Activated CD4-positive, alpha-beta T cell treated with anti-CD3 and anti-CD28 coated beads, Interleukin-2, amount 10 ng/mL, durations not matched to agents 24 days and 14 days (primary cell): ENCODE results near the gene TMEM151A. TPM values are rescaled to one million over a fixed set of nuclear protein-coding genes. Genes with fewer than 3 reads are reported as not detected.
A peak's percentile ranks its signal among the peaks of the same experiment; 100 is the strongest.

Source experiments
- DNase-seq: peaks from one replicate; pipeline ENCODE4 v3.0.0; 2022
- H3K27ac Mint-ChIP-seq: one replicate; pipeline ENCODE4 v1.8.0; 2022; ENCODE audit warnings: mild to moderate bottlenecking, mixed read lengths
- H3K27me3 Mint-ChIP-seq: one replicate; pipeline ENCODE4 v1.8.0; 2022; ENCODE audit warnings: mixed read lengths
- H3K36me3 Mint-ChIP-seq: one replicate; pipeline ENCODE4 v1.8.0; 2022; ENCODE audit warnings: low read depth, mild to moderate bottlenecking, mixed read lengths
- H3K4me1 Mint-ChIP-seq: one replicate; pipeline ENCODE4 v1.8.0; 2021; ENCODE audit warnings: mixed read lengths
- H3K4me3 Mint-ChIP-seq: one replicate; pipeline ENCODE4 v1.8.0; 2022; ENCODE audit warnings: mild to moderate bottlenecking, moderate library complexity, mixed read lengths
- H3K9me3 Mint-ChIP-seq: one replicate; pipeline ENCODE4 v1.8.0; 2021; ENCODE audit warnings: mixed read lengths
- intact Hi-C: fragments of 100-400 bp; cut with micrococcal nuclease; formaldehyde crosslinking; loops from one replicate; pipeline ENCODE4 v1.15.1; 2023
- total RNA-seq: library from RNA; stranded (reverse); gene quantifications from 2 replicates; pipeline ENCODE4 v1.2.3, GENCODE V29; 2022

TMEM151A gene
- total RNA-seq, 1 donor from 2014 or later, result not detected

DNA sequence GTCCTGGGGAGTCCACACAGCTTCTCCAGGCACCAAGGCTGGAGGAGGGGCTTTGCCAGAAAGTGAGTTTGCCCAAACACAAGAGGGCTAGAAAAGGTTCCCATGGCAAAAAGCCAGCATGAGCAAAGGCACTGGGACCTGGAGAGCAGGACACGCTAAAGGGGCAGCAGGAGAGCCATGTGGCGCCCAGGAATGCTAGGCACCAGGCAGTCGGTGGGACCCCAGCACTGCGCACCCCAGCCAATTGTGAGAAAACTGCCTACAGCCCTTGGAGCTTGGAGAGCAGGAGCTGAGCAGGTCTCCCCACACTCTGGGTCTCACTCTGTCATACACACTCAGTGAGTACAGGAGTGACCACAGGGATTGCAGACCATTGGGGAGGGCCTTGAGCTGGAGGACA lies 28.5 kb upstream of the TMEM151A start:
- peaks cover 23% of the 10 kb centered on the region for H3K4me1 Mint-ChIP-seq
- H3K9me3 Mint-ChIP-seq, result no peaks in the 10 kb centered on the region
- no peak overlapping the region for H3K4me3 Mint-ChIP-seq
- H3K36me3 Mint-ChIP-seq, result peaks cover 45% of the 10 kb centered on the region
- DNase-seq, result no peak
- peaks cover under 1% of the 10 kb centered on the region for H3K27me3 Mint-ChIP-seq
- intact Hi-C loops, result no loop called here
- no peak overlapping the region for H3K27ac Mint-ChIP-seq

DNA sequence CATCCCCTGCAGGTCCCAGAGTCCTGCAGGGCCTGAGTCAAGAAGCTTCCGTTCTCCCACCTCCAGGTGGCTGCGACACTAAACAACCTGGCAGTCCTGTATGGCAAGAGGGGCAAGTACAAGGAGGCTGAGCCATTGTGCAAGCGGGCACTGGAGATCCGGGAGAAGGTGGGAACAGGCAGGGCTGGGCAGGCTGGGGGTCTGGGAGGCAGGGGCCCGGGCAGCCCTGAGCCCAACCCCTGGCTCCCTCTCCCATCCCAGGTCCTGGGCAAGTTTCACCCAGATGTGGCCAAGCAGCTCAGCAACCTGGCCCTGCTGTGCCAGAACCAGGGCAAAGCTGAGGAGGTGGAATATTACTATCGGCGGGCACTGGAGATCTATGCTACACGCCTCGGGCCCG lies 27.9 kb upstream of the TMEM151A start:
- DNase-seq, result no peak
- Mint-ChIP-seq H3K36me3 (peaks cover 48% of the 10 kb centered on the region), H3K4me3 (no peak overlapping the region), H3K4me1 (peaks cover 23% of the 10 kb centered on the region), H3K9me3 (no peaks in the 10 kb centered on the region), H3K27ac (no peak overlapping the region), H3K27me3 (peaks cover 2% of the 10 kb centered on the region)
- intact Hi-C loops, result no loop called here

DNA sequence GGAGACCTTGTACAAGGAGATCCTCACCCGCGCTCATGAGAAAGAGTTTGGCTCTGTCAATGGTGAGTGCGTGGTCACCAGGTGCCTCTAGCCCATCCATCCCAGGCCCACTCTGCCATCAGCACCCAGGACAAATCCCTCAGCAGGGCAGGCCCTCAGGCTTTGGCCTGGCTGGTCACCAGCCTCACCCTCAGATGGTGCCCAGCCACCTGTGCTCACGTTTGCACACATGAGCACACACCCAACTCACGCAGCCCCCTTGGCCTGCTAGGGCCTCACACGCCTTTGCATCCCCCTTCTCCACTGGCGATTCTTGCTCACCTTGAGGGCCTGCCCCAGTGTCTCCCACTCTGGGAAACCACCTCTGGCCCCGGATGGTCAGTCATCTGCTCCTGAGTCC lies 27.3 kb upstream of the TMEM151A start:
- Mint-ChIP-seq H3K9me3 (no peaks in the 10 kb centered on the region), H3K4me3 (no peak overlapping the region), H3K36me3 (peaks cover 47% of the 10 kb centered on the region), H3K27ac (no peak overlapping the region), H3K4me1 (peaks cover 20% of the 10 kb centered on the region), H3K27me3 (peaks cover 4% of the 10 kb centered on the region)
- DNase-seq, result no peak
- intact Hi-C loops, result no loop called here

DNA sequence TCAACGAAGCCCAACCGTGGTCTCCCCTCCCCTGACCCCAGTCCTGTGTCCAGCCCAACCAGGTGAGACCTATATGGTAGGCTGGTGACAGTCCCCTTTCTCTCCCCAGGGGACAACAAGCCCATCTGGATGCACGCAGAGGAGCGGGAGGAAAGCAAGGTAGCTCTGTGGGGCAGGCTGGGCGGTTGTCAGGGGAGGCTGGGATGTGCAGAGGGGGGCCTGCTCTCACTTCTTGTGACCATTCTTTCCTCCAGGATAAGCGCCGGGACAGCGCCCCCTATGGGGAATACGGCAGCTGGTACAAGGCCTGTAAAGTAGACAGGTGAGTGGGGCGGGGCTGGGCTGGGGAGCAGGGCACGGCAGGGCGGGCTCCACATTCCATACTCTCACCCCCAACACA lies 26.8 kb upstream of the TMEM151A start:
- no peak overlapping the region for H3K4me3 Mint-ChIP-seq

DNA sequence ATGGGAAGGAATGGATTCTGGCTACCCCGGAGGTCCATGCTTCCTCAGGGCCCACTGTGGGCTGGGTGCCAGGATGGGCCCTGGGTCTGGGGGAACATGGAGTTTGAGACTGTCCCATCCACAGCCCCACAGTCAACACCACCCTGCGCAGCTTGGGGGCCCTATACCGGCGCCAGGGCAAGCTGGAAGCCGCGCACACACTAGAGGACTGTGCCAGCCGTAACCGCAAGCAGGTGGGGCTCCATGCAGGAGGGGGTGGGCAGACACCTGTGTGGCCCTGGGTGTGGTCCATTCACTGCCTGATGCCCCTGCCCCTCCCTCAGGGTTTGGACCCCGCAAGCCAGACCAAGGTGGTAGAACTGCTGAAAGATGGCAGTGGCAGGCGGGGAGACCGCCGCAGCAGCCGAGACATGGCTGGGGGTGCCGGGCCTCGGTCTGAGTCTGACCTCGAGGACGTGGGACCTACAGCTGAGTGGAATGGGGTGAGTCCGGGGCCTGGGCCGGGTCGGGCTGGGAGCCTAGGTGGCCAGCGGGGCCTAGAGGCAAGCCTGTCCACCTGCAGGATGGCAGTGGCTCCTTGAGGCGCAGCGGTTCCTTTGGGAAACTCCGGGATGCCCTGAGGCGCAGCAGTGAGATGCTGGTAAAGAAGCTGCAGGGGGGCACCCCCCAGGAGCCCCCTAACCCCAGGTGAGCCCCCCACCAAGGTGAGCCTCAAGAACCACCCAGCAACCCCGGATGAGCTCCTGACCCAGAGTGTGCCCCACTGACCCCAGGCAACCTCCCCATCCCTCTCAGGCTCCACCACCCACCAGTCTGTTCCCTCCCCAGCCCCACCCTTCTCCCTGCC lies 25.9 kb upstream of the TMEM151A start:
- no peak overlapping the region for H3K27ac Mint-ChIP-seq
- DNase-seq, result no peak
- no peaks in the 10 kb centered on the region for H3K9me3 Mint-ChIP-seq
- peaks cover 4% of the 10 kb centered on the region for H3K27me3 Mint-ChIP-seq
- peaks cover 23% of the 10 kb centered on the region for H3K4me1 Mint-ChIP-seq
- H3K4me3 Mint-ChIP-seq, result no peak overlapping the region
- peaks cover 43% of the 10 kb centered on the region for H3K36me3 Mint-ChIP-seq
- intact Hi-C loops, result loop anchor here (5.0 kb wide), 2 partner anchors 82 to 263 kb away; partner anchors contain the start of genes B4GAT1, BANF1, BRMS1 and EIF1AD

More for the DNA sequence above, 26.8 kb upstream of the TMEM151A start:
- H3K4me1 Mint-ChIP-seq, result peaks cover 20% of the 10 kb centered on the region
- peak; percentile 81 for DNase-seq
- H3K27ac Mint-ChIP-seq, result no peak overlapping the region
- peaks cover 44% of the 10 kb centered on the region for H3K36me3 Mint-ChIP-seq
- no peaks in the 10 kb centered on the region for H3K9me3 Mint-ChIP-seq
- H3K27me3 Mint-ChIP-seq, result peaks cover 4% of the 10 kb centered on the region
- intact Hi-C loops, result loop anchor here (5.0 kb wide), 2 partner anchors 82 to 263 kb away; partner anchors contain the start of genes B4GAT1, BANF1, BRMS1 and EIF1AD

DNA sequence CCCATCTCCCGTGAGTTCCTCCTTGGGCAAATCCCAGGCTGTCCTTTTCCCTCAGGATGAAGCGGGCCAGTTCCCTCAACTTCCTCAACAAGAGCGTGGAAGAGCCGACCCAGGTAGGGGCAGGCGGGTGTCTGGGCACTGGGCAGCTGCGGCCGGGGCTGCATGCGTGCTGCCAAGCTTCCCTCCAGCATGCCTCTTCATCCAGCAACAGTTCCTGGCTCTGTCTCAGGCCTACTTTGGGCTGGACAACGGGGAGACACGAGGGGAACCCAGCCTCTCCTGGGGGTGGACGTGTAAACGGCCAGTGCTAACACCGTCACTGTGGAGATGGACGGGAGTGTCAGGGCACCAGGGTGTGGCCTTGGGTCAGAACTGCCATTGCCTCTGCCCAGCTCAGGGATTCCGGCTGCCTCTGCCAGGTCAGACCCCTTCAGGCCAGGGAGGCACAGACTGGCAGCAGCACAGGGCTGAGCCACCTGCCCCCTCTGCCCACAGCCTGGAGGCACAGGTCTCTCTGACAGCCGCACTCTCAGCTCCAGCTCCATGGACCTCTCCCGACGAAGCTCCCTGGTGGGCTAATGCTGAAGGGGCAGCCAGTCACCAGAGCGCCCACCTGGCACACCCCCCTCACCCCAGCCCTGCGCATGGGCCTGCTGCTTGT lies 25.2 kb upstream of the TMEM151A start:
- H3K4me1 Mint-ChIP-seq, result peaks cover 25% of the 10 kb centered on the region
- peaks cover 43% of the 10 kb centered on the region for H3K36me3 Mint-ChIP-seq
- H3K27ac Mint-ChIP-seq, result peak overlapping the region; percentile 87
- peak overlapping the region; percentile 99 for H3K4me3 Mint-ChIP-seq
- H3K9me3 Mint-ChIP-seq, result no peaks in the 10 kb centered on the region
- H3K27me3 Mint-ChIP-seq, result peaks cover 4% of the 10 kb centered on the region
- intact Hi-C loops, result loop anchor here (1.0 to 5.0 kb wide), 3 partner anchors 16 to 264 kb away; partner anchors contain the start of genes B4GAT1, BANF1, BRMS1 and EIF1AD
- no peak for DNase-seq

DNA sequence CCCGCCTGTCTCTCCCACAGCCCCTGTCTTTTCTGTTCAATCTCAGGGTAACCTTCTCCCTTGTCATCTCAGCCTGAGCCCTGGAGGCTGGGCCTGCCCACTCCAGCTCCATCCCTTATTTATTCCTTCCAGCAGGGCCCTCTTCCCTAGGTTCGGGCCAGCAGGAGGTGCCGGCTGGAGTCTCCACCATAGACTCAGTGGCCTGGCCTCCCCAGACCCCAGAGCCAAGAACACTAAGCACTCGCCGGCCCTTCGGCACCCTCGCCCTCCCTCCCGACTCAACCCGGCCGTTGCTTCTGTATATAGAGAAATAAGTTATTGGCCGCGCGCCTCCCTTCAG lies 24.7 kb upstream of the TMEM151A start:
- Mint-ChIP-seq H3K36me3 (peaks cover 45% of the 10 kb centered on the region), H3K4me3 (peak overlapping the region; percentile 99), H3K27ac (peak overlapping the region; percentile 87), H3K27me3 (peaks cover 4% of the 10 kb centered on the region), H3K4me1 (peaks cover 25% of the 10 kb centered on the region), H3K9me3 (no peaks in the 10 kb centered on the region)
- intact Hi-C loops, result loop anchor here (1.0 to 5.0 kb wide), 3 partner anchors 15 to 265 kb away; partner anchors contain the start of genes B4GAT1, BANF1, BRMS1 and EIF1AD
- no peak for DNase-seq

DNA sequence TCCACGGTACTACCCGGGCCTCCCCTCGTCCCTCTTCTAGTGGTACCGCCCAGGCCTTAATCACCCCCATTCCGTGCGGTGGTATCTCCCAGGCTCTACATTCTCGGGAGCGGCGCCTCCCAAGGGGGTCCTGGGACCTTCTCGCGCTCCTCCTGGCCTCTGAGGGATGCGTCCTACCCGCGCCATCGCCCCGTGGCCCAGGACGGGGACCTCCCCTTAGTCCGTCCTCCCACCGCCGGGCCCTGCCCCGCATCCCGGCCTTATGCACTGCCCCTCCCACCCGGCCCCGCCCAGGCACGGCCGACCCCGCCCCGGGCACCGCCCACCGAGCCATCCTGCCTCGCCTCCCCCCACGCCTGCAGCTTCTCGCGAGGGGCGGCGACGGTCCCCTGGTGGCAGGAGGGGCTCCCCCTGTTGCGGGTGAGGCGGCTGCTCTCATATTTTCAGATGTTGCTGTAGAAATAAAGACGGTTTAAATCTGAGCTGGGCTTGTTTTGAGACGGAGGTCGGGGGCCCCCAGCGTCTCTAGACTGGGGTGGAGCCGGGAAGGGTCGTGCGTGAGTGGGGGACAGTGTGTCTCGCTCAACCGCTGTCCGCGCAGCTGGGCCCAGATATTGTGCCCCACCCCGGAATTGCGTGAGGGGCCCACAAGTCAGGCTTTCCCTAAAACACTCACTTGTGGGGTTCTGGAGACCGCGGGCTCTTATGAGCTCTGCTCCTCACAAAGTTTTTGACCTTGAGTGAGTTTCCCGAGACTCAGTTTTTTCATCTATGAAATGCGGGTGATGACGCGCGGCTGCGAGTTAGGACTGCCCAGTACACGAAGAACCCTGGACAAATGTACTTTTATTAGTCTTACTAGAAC lies 24.1 kb upstream of the TMEM151A start:
- H3K27me3 Mint-ChIP-seq, result peaks cover 4% of the 10 kb centered on the region
- intact Hi-C loops, result loop anchor here (1.0 to 5.0 kb wide), 3 partner anchors 15 to 265 kb away; partner anchors contain the start of genes B4GAT1, BANF1, BRMS1 and EIF1AD
- H3K4me1 Mint-ChIP-seq, result peaks cover 25% of the 10 kb centered on the region
- no peaks in the 10 kb centered on the region for H3K9me3 Mint-ChIP-seq
- peak; percentile 95 for DNase-seq
- H3K27ac Mint-ChIP-seq, result peak overlapping the region; percentile 98
- H3K4me3 Mint-ChIP-seq, result peak overlapping the region; percentile 99
- peaks cover 45% of the 10 kb centered on the region for H3K36me3 Mint-ChIP-seq

DNA sequence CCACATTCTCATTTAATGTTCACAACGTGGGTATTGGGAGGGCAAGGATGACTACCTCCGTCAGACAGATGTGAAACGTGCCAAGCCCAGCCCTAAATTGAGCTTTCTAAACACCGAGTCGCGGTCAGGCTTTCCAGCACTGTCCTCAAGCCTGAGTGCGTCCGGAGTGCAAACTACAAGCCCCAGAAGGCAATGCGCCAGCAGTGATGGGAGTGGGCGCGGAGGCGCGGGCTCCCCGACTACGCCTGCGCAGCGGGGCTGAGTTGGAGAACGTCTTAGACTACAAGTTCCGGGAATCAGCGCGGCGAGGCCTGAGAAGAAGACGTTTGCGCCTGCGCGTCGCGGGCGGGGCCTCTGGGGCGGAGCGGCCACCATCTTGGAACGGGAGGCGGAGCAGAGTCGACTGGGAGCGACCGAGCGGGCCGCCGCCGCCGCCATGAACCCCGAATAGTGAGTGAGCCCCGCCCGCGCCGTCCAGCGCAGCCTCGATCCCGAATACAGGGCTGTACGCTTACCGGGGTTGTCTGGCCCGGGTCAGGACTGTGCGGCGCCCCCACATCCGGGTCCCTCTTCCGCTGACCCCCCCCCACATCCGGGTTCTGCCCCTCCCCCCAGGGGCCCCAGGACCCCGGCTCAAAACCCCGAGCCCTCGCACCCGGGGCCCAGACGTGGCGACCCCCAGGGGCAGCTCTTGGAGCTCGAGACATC lies 23.3 kb upstream of the TMEM151A start, which contains the start of gene RAB1B:
TSS of gene RAB1B (plus strand) at position 396 of the 708 bp plus-strand sequence. CDS start at position 437, 41 bp downstream.
- peak within 1 kb of the TSS; percentile 98 for H3K27ac Mint-ChIP-seq
- peak; percentile 100 for DNase-seq
- peaks cover 4% of the 10 kb centered on the region for H3K27me3 Mint-ChIP-seq
- H3K4me3 Mint-ChIP-seq, result peak within 1 kb of the TSS; percentile 99
- H3K9me3 Mint-ChIP-seq, result no peaks in the 10 kb centered on the region
- intact Hi-C loops, result loop anchor here (5.0 kb wide), 2 partner anchors 79 to 266 kb away; partner anchors contain the start of genes B4GAT1, BANF1, BRMS1 and EIF1AD
- peaks cover 27% of the 10 kb centered on the region for H3K4me1 Mint-ChIP-seq
- peaks cover 50% of the 10 kb centered on the region for H3K36me3 Mint-ChIP-seq

DNA sequence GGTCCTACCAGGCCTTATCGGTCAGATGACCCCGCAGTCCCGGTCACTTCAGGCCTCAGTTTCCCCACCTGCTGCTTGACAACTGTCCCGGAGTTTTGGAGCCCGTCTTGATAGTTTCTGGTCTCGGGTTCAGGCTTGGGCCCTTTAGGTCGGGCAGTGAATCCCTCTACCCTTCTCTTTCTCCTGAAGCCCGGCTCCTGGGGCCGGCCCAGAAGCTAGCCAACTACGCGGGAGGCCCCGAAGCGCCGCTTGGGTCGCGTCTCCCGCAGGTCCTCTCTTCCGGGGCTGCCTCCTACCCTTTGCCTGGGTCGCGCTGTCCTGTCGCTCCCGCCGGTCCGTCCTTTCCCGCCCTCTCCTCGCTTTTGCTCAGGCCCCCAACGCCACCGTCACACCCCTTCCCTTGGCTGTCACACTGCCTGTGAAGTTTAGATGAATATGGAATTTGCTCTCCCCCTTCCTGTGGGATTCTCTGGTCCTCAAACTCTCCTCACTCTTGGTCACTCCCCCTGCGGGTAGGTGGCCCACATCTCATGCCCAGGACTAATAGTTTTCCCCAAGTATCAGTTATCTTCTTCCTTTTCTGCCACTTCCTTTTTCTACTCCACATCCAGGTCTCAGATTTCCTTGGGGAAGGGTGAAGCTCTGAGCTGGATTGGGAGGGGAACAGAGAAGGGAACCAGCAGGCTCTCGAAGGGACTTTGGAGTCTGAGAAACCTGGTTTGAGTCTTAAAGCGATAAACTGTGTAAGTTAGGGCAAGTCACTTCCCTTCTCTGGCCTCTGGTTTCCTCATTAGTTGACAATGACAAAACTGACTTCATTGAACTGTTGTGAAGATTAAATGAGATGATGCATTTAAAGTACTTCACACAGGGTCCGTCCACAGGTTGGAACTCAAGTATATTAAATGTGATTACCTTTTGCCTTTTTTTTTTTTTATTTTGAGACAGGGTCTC lies 22.5 kb upstream of the TMEM151A start:
- peaks cover 28% of the 10 kb centered on the region for H3K4me1 Mint-ChIP-seq
- H3K9me3 Mint-ChIP-seq, result no peaks in the 10 kb centered on the region
- intact Hi-C loops, result loop anchor here (5.0 kb wide), 2 partner anchors 78 to 267 kb away; partner anchors contain the start of genes B4GAT1, BANF1, BRMS1 and EIF1AD
- H3K36me3 Mint-ChIP-seq, result peaks cover 51% of the 10 kb centered on the region
- peak overlapping the region; percentile 99 for H3K4me3 Mint-ChIP-seq
- H3K27ac Mint-ChIP-seq, result peak overlapping the region; percentile 98
- peaks cover 4% of the 10 kb centered on the region for H3K27me3 Mint-ChIP-seq
- peak; percentile 78 for DNase-seq

DNA sequence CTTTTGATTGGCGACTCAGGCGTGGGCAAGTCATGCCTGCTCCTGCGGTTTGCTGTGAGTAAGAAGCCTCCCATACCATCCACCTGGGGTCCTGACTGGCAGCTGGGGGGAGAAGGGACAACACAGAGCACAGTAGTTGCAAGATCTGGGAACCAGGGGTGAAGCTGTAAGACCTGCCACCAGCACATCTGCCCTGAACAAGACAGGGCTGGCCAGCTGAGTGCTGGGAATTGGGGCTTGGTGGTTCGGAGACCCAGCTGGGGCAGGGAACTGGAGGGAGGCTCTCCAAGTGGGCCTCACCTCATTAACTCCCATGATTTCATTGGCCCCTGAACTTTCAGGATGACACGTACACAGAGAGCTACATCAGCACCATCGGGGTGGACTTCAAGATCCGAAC lies 19.9 kb upstream of the TMEM151A start:
- no peak for DNase-seq
- Mint-ChIP-seq H3K27ac (no peak overlapping the region), H3K4me1 (peaks cover 29% of the 10 kb centered on the region), H3K36me3 (peaks cover 59% of the 10 kb centered on the region), H3K27me3 (peaks cover 4% of the 10 kb centered on the region), H3K9me3 (no peaks in the 10 kb centered on the region), H3K4me3 (no peak overlapping the region)
- intact Hi-C loops, result no loop called here

DNA sequence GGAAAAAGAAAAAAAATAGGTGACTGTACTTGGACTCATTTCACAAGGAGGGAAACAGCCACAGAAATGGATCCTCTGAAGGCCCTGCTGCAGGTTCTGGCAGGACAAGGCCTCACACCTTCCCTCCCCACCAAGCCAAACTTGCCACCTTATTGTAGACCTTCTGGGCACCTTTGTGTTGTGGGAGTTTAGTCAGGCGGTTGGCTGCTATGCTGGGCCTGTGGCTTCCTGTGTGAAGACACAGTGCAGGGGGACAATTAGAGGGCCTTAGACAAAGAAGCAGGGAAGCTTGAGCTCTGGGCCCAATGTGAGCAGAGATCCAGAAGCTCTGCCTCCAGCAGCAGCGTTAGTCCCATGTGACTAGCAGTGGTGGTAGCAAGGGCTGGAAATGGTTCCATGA lies 19.1 kb upstream of the TMEM151A start:
- no peaks in the 10 kb centered on the region for H3K9me3 Mint-ChIP-seq
- H3K27ac Mint-ChIP-seq, result no peak overlapping the region
- H3K4me3 Mint-ChIP-seq, result no peak overlapping the region
- peaks cover 4% of the 10 kb centered on the region for H3K27me3 Mint-ChIP-seq
- H3K4me1 Mint-ChIP-seq, result peaks cover 23% of the 10 kb centered on the region
- intact Hi-C loops, result no loop called here
- H3K36me3 Mint-ChIP-seq, result peaks cover 57% of the 10 kb centered on the region
- no peak for DNase-seq
